Endothelial cell of umbilical vein (primary cell): ENCODE measurements around the gene PNISR. TPM values are rescaled to one million over a fixed set of nuclear protein-coding genes. Genes with fewer than 3 reads are reported as not detected.

ENCODE experiments used
- BruUV-seq: library from RNA; stranded (reverse); fragments of 400-500 nt; replicated peaks from 2 replicates; lab custom pipeline; 2021; lab: Mats Ljungman, UMichigan
- CTCF ChIA-PET: fragments of 300-600, 350-600 bp; sonication (Branson Sonifier 250); formaldehyde crosslinking; loops from one replicate; lab custom pipeline; 2021; ENCODE audit warnings: antibody characterized with exemption, inconsistent platforms; lab: Charles Lee
- POLR2A ChIA-PET: fragments of 300-600, 350-600 bp; sonication (Branson Sonifier 250); formaldehyde crosslinking; loops from one replicate; lab custom pipeline; 2021; ENCODE audit warnings: antibody characterized with exemption, inconsistent platforms; lab: Charles Lee
- DNase-seq: peaks from one replicate; pipeline ENCODE4 v3.0.0-alpha.2; 2011; ENCODE audit warnings: low read depth, low spot score
- FAIRE-seq: peaks from 2 replicates; lab custom pipeline; 2011; peaks lifted over from hg19 to GRCh38; lab: Jason Lieb, UNC
- H2AFZ ChIP-seq: 2 replicates; pipeline ENCODE4 v1.6.0; 2012; ENCODE audit warnings: low read depth, low read length, control low read depth, inconsistent platforms
- H3K27ac ChIP-seq: 2 replicates; pipeline ENCODE4 v1.5.1; 2011; ENCODE audit warnings: low read depth, mild to moderate bottlenecking, control low read depth, low read length, moderate library complexity; ENCODE audit not compliant: insufficient read depth
- H3K27me3 ChIP-seq, 2 experiments: 2 replicates each; pipeline versions ENCODE4 v1.6.0 to v1.6.1; 2011; ENCODE audit warnings: low read length in 2 of 2, mixed read lengths in 1 of 2; ENCODE audit not compliant: control insufficient read depth in 2 of 2, insufficient read depth in 2 of 2
- H3K36me3 ChIP-seq, 2 experiments: 2 replicates in 1 of 2; 3 replicates in 1 of 2; pipeline ENCODE4 v1.5.1; 2011; ENCODE audit warnings: low read length in 2 of 2, mild to moderate bottlenecking in 1 of 2, moderate library complexity in 1 of 2; ENCODE audit not compliant: control insufficient read depth in 2 of 2, insufficient read depth in 2 of 2; ENCODE audit errors: extremely low read depth in 1 of 2
- H3K4me1 ChIP-seq: 3 replicates; pipeline ENCODE4 v1.5.1; 2011; ENCODE audit warnings: mild to moderate bottlenecking, low read length; ENCODE audit not compliant: control insufficient read depth, insufficient read depth; ENCODE audit errors: extremely low read depth
- H3K4me2 ChIP-seq: 2 replicates; pipeline ENCODE4 v1.6.1; 2011; ENCODE audit warnings: low read length, control low read depth, mixed read lengths; ENCODE audit not compliant: insufficient read depth
- H3K4me3 ChIP-seq, 3 experiments: fragments of 200-600 bp in 1 of 3; sonication (generic), shearing (Covaris generic) in 1 of 3; replicated peaks in 1 of 3; 2 replicates each; pipeline ENCODE4 v1.5.1; 2011 to 2016; ENCODE audit warnings: control low read depth in 3 of 3, low read length in 3 of 3, mild to moderate bottlenecking in 2 of 3, inconsistent platforms in 1 of 3, low read depth in 1 of 3, moderate library complexity in 1 of 3; ENCODE audit not compliant: insufficient read depth in 1 of 3
- H3K79me2 ChIP-seq: 2 replicates; pipeline ENCODE4 v1.6.0; 2012; ENCODE audit warnings: low read length, inconsistent platforms; ENCODE audit not compliant: control insufficient read depth, insufficient read depth
- H3K9ac ChIP-seq: replicated peaks from 2 replicates; pipeline ENCODE3; 2011; ENCODE audit warnings: low read length, control low read depth; ENCODE audit not compliant: insufficient read depth; ENCODE audit errors: extremely low read depth
- H3K9me1 ChIP-seq: replicated peaks from 3 replicates; pipeline ENCODE4 v1.6.0; 2011; ENCODE audit warnings: mild to moderate bottlenecking, low read length; ENCODE audit not compliant: control insufficient read depth, insufficient read depth; ENCODE audit errors: extremely low read depth
- H3K9me3 ChIP-seq: replicated peaks from 2 replicates; pipeline ENCODE4 v1.5.1; 2012; ENCODE audit warnings: low read length, inconsistent platforms; ENCODE audit not compliant: control insufficient read depth, insufficient read depth
- H4K20me1 ChIP-seq: replicated peaks from 2 replicates; pipeline ENCODE3; 2011; ENCODE audit warnings: mild to moderate bottlenecking, low read length; ENCODE audit not compliant: control insufficient read depth, insufficient read depth; ENCODE audit errors: extremely low read depth
- EZH2 ChIP-seq: IDR thresholded peaks from 2 replicates; pipeline ENCODE4 v1.6.1; 2012; ENCODE audit warnings: borderline replicate concordance, low read depth, mild to moderate bottlenecking, moderate library complexity, low read length, inconsistent platforms; ENCODE audit not compliant: severe bottlenecking
- FOS ChIP-seq: IDR thresholded peaks from 2 replicates; pipeline ENCODE4 v1.6.1; 2011; ENCODE audit warnings: mild to moderate bottlenecking, low read length, moderate library complexity, borderline replicate concordance; ENCODE audit not compliant: insufficient read depth
- GATA2 ChIP-seq: IDR thresholded peaks from 2 replicates; pipeline ENCODE4 v1.7.0; 2011; ENCODE audit warnings: low read depth, mild to moderate bottlenecking, moderate library complexity, mixed read lengths, low read length; ENCODE audit not compliant: insufficient read length, insufficient read depth
- JUN ChIP-seq: IDR thresholded peaks from 2 replicates; pipeline ENCODE4 v1.6.1; 2011; ENCODE audit warnings: borderline replicate concordance, low read depth; ENCODE audit not compliant: insufficient read length, insufficient read depth
- MYC ChIP-seq: IDR thresholded peaks from one replicate; pipeline ENCODE4 v1.6.1; 2011; ENCODE audit warnings: mild to moderate bottlenecking, low read depth, low read length
- POLR2A ChIP-seq: IDR thresholded peaks from 2 replicates; pipeline ENCODE4 v1.6.1; 2012; ENCODE audit warnings: low read depth, mild to moderate bottlenecking, control low read depth, low read length
- POLR2AphosphoS5 ChIP-seq: IDR thresholded peaks from 2 replicates; pipeline ENCODE4 v1.6.1; 2012; ENCODE audit warnings: low read depth, mild to moderate bottlenecking, control low read depth, low read length, moderate library complexity; ENCODE audit not compliant: insufficient read depth
- dilution Hi-C: fragments of 300-500 bp; cut with MboI; formaldehyde crosslinking; loops from one replicate; pipeline ENCODE4 v1.15.0; 2019; ENCODE audit warnings: low sequenced_read_pairs; ENCODE audit not compliant: extremely low pct_ligation_motif_present
- intact Hi-C: fragments of 100-400 bp; cut with micrococcal nuclease; formaldehyde crosslinking; loops from one replicate; pipeline ENCODE4 v1.10.0; 2022
- polyA plus RNA-seq, 4 experiments: library from polyadenylated mRNA; depleted of rRNA in 3 of 4; stranded (reverse) in 3 of 4; unstranded in 1 of 4; fragments of >200 nt; gene quantifications; 2 replicates each; pipeline versions ENCODE4 v1.2.1 to v1.2.3, GENCODE V29; 2011 to 2012; ENCODE audit warnings: missing spikeins in 1 of 4
- total RNA-seq: library from RNA; stranded (reverse); gene quantifications from 2 replicates; pipeline ENCODE4 v1.2.3, GENCODE V29; 2021
- TF ChIP-seq, protein P1 (sequence below), 2 donors: IDR thresholded peaks; 1 replicate in 1 of 2; 2 replicates in 1 of 2; pipeline ENCODE4 v1.5.1; 2011; ENCODE audit warnings: low read length in 2 of 2, mild to moderate bottlenecking in 2 of 2, moderate library complexity in 2 of 2, control low read depth in 1 of 2, inconsistent platforms in 1 of 2, low read depth in 1 of 2; ENCODE audit not compliant: insufficient read depth in 1 of 2; ENCODE audit errors: extremely low read depth in 1 of 2
- TF ChIP-seq, protein P2 (sequence below): IDR thresholded peaks from 2 replicates; pipeline ENCODE4 v1.6.1; 2011; ENCODE audit not compliant: insufficient read depth, insufficient read length

The PNISR gene
- total and polyA plus RNA-seq, 2 donors (not counting 3 experiments of a cell fraction or from before 2014, with no cell fraction given), result 34.6 to 106 TPM

GRCh38 chr6:99415446-99415845 lies 9.7 kb downstream of the PNISR start:
- no peak for DNase-seq
- intact Hi-C loops (no loop called here), dilution Hi-C loops (no loop called here)
- no peaks in the 10 kb centered on the region for H3K9me3 ChIP-seq
- no peaks in the 10 kb centered on the region for H3K27me3 ChIP-seq
- CTCF ChIA-PET, result interaction anchor here (1.1 to 1.7 kb wide), 2 partner anchors 9 to 22 kb away, joined by 3 to 4 read pairs; no protein-coding TSS in a partner anchor
- POLR2A ChIA-PET, result no interaction called here
- no peak overlapping the region for H3K4me3 ChIP-seq
- TF ChIP-seq, protein P1, sequence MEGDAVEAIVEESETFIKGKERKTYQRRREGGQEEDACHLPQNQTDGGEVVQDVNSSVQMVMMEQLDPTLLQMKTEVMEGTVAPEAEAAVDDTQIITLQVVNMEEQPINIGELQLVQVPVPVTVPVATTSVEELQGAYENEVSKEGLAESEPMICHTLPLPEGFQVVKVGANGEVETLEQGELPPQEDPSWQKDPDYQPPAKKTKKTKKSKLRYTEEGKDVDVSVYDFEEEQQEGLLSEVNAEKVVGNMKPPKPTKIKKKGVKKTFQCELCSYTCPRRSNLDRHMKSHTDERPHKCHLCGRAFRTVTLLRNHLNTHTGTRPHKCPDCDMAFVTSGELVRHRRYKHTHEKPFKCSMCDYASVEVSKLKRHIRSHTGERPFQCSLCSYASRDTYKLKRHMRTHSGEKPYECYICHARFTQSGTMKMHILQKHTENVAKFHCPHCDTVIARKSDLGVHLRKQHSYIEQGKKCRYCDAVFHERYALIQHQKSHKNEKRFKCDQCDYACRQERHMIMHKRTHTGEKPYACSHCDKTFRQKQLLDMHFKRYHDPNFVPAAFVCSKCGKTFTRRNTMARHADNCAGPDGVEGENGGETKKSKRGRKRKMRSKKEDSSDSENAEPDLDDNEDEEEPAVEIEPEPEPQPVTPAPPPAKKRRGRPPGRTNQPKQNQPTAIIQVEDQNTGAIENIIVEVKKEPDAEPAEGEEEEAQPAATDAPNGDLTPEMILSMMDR (IDR thresholded peaks at IDR 0.05; ENCODE audit: extremely low read depth in 1 of 2, insufficient read depth in 1 of 2, low read depth in 1 of 2, low read length in 2 of 2), result no peak
- no peak for TF ChIP-seq JUN
- TF ChIP-seq POLR2AphosphoS5, result no peak
- TF ChIP-seq FOS, result no peak
- TF ChIP-seq EZH2, result no peak
- TF ChIP-seq MYC, result no peak
- no peak for TF ChIP-seq GATA2
- TF ChIP-seq, protein P2, sequence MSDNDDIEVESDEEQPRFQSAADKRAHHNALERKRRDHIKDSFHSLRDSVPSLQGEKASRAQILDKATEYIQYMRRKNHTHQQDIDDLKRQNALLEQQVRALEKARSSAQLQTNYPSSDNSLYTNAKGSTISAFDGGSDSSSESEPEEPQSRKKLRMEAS, result no peak
- no peak for TF ChIP-seq POLR2A
- peaks cover 0 to 3% of the 10 kb centered on the region in 2 experiments for H3K36me3 ChIP-seq
- H3K9ac ChIP-seq, result no peak overlapping the region
- H2AFZ ChIP-seq, result no peak overlapping the region
- BruUV-seq, result no TSS peak
- H3K4me2 ChIP-seq, result no peak overlapping the region
- H3K79me2 ChIP-seq, result peaks cover 90% of the 10 kb centered on the region
- H3K27ac ChIP-seq, result no peak overlapping the region
- FAIRE-seq, result no peak
- peaks cover 16% of the 10 kb centered on the region for H4K20me1 ChIP-seq
- H3K9me1 ChIP-seq, result no peaks in the 10 kb centered on the region
- no peaks in the 10 kb centered on the region for H3K4me1 ChIP-seq
